ENCODE data around the gene GALNT15. TPM values are rescaled to one million over a fixed set of nuclear protein-coding genes. Genes with fewer than 3 reads are reported as not detected.

GALNT15 gene
- total and polyA plus RNA-seq, 2 of the 4 experiments (the other 2 are of a cell fraction), result 12.8 to 19.7 TPM

DNA sequence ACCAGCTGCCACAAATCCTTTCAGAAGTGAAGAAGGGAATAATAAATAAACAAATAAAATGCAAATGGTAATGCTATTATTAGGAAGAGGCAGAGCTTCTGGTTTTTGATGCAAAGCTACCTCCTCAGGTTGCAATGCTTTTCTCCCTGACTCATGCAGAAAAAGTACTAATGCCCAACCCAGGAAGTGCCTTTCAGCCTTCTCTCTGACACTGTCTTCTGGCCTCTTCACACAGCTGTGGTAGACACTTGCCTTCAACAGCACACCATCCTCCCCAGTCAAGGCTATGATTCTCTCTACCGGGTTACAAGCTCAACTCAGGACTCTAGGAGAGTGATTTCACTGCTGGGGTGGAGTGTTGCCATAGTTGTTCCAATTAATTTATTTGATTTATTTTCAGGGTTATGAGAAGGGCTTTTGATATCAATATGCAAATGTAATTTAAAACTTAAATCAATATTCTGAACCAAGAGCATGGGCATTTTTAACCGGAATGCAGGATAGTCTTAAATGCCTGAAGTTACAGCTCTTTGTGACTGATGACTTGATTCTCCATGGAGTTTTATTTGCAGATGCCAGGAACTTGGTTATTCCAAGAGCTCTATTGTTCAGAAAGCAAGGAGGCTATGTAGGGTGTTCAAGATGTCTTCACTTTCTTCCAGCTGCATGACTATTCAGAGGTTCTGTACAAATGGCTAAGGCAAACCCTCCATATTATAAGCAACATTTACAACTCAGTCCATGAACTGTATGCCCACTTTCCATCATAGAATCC lies 27.1 kb upstream of the GALNT15 start:
- CTCF ChIA-PET, result interaction anchor here (1.0 kb wide), 1 partner anchor 18 kb away, joined by 3 read pairs; no protein-coding TSS in a partner anchor
- H2BK15ac ChIP-seq (ENCODE audit: low read depth, low read length), result peak overlapping the region; percentile 76; the same call in 1 of the 3 replicates
- TF ChIP-seq BHLHE40 (IDR thresholded peaks at IDR 0.05; ENCODE audit: low read depth, low read length), result no peak
- TF ChIP-seq CEBPB (IDR thresholded peaks at IDR 0.05; ENCODE audit: low read depth, low read length), result 0 out of 2 replicates have a peak, but pooled peaks have one; percentile 3
- no peak for TF ChIP-seq SMC3 (IDR thresholded peaks at IDR 0.05; ENCODE audit: low read depth, low read length)
- peak; percentile 72 for DNase-seq
- peak overlapping the region; percentile 26; the same call in 1 of the 2 replicates for H3K56ac ChIP-seq (ENCODE audit: extremely low read depth, insufficient read depth, low read length)
- 0 out of 2 replicates have a peak, but pooled peaks cover 2% of the 10 kb centered on the region for H3K9me3 ChIP-seq (ENCODE audit: control insufficient read depth, insufficient read depth, low read length)
- peak overlapping the region; percentile 5; the same call in 1 of the 2 replicates for H4K5ac ChIP-seq (ENCODE audit: low read depth, low read length)
- H2AK5ac ChIP-seq (ENCODE audit: low read depth, low read length), result peak overlapping the region; percentile 42; the same call in 1 of the 2 replicates
- H3K9me1 ChIP-seq (ENCODE audit: insufficient read depth, low read length), result peaks cover 6% of the 10 kb centered on the region
- BruUV-seq (replicated peaks), result no TSS peak
- H3K23ac ChIP-seq (ENCODE audit: low read depth, low read length), result peak overlapping the region; percentile 23; the same call in 1 of the 2 replicates
- no peaks in the 10 kb centered on the region for H4K20me1 ChIP-seq (ENCODE audit: insufficient read depth, low read length)
- peak overlapping the region; percentile 71 for H2BK5ac ChIP-seq (ENCODE audit: low read depth, low read length, poor library complexity, severe bottlenecking)
- peak overlapping the region; percentile 36; the same call in 1 of the 2 replicates for H3K14ac ChIP-seq (replicated peaks; ENCODE audit: low read depth, low read length)
- peak overlapping the region; percentile 66; the same call in 1 of the 2 replicates for H3K18ac ChIP-seq (ENCODE audit: low read depth, low read length)
- peak overlapping the region; percentile 21 for H3K4ac ChIP-seq (ENCODE audit: low read depth, low read length)
- dilution Hi-C loops (cut with HindIII; ENCODE audit: low sequenced_read_pairs, unreplicated experiment), result no loop called here
- no peaks in the 10 kb centered on the region for H3K27me3 ChIP-seq (ENCODE audit: control insufficient read depth, insufficient read depth, low read length)
- H3K79me1 ChIP-seq (ENCODE audit: low read depth in 1 of 2, low read length in 2 of 2), result no peaks in the 10 kb centered on the region
- H3K27ac ChIP-seq (ENCODE audit: insufficient read depth, low read length), result peak overlapping the region; percentile 41; the same call in 1 of the 2 replicates
- H4K91ac ChIP-seq (ENCODE audit: insufficient read depth, low read depth, low read length), result peak overlapping the region; percentile 81; the same call in 1 of the 2 replicates
- H2AFZ ChIP-seq (replicated peaks; ENCODE audit: low read length, poor library complexity), result no peak overlapping the region
- no peaks in the 10 kb centered on the region for H3K36me3 ChIP-seq (ENCODE audit: control insufficient read depth, insufficient read depth, low read length)
- intact Hi-C loops (cut with micrococcal nuclease), result no loop called here
- WGBS, 2 experiments (ENCODE audit: extremely low coverage in 2 of 2, insufficient read length in 1 of 2), result no CpG with 5 or more reads among the region's 2 CpGs
- no peak overlapping the region for H3K9ac ChIP-seq (ENCODE audit: low read depth, low read length)
- no peak overlapping the region for H3K4me2 ChIP-seq (ENCODE audit: low read depth, low read length)
- no peak overlapping the region for H2AK9ac ChIP-seq (replicated peaks; ENCODE audit: low read depth, low read length, poor library complexity)
- H3K4me3 ChIP-seq (ENCODE audit: insufficient read depth, low read depth, low read length), result no peak overlapping the region
- ATAC-seq (ENCODE audit: low read depth), result peak; percentile 19; the same call in 1 of the 2 replicates
- in situ Hi-C loops (cut with MboI; ENCODE audit: low sequenced_read_pairs), result no loop called here
- H3K4me1 ChIP-seq (ENCODE audit: control insufficient read depth, insufficient read depth, low read length), result peaks cover 13% of the 10 kb centered on the region
- POLR2A ChIA-PET (ENCODE audit: unreplicated experiment), result no interaction called here
- H4K8ac ChIP-seq (ENCODE audit: low read depth in 2 of 2, low read length in 2 of 2), result peak overlapping the region; percentile 24 to 60; a peak in 3 of 4 replicates
- H2BK20ac ChIP-seq (ENCODE audit: low read depth, low read length), result peak overlapping the region; percentile 73
- peak overlapping the region; percentile 66 for H2BK120ac ChIP-seq (ENCODE audit: low read depth, low read length)
